Limb (tissue), 2 donors: ENCODE measurements around the gene MED14.

Experiments
- DNase-seq, 2 donors: peaks; one replicate each; pipeline ENCODE4 v3.0.0-alpha.2; 2016; ENCODE audit errors: extremely low spot score in 2 of 2

The MED14 gene

DNA sequence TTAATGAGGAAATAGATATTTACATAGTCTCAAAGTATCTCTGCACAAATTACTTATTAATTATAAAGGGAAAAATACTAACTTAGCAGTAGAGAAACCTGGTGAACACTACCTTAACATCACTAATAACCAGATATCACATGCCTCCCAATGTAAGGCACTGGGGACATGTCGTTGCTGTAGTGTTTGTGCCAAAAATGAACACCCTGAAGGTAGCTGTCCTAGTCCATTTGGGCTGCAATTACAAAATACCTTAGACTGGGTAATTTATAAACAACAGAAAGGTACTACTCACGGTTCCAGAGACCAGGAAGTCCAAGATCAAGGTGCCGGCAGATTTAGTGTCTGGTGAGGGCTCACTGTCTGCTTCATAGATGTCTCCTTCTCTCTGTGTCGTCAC is 122.8 kb downstream of the MED14 start:
- no peak for DNase-seq

DNA sequence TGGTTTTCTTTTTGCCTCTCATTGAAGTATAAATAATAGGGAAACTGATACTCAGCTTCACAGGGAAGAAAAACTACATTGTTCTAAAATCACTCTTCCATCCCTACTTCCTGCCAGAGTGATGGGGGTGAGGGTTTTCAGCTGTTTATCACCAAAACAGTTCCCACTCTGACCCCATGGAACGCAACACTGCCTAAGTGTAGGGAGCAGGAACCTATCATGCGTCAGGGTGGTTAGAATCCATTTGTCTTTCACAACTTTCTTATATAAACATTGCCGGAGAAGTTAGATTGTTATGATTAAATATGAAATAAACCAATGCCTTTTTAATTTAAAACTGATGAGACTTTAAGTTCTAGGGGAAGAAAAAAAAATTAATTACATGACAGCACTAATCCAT is 128.0 kb downstream of the MED14 start:
- no peak for DNase-seq

DNA sequence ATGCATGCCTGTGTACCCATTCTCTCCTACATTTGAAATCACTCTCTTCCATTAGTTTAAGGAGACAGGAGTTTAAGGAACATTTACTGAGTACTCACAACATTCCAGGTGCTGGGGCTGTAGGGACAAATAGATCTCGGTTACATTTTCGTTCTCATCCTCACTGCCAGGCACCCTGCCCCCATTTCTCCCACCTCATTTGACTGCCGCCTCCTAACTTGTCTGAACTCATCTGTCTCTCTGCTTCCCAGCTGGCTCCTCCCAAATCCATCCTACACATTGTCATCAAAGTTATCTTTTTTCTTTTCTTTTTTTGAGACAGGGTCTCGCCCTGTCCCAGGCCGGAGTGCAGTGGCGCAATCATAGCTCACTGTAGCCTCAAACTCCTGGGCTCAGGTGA is 131.9 kb downstream of the MED14 start:
- DNase-seq: no peak
